OCI-LY7 (cell line): ENCODE results near the gene SMC4. TPM values are rescaled to one million over a fixed set of nuclear protein-coding genes. Genes with fewer than 3 reads are reported as not detected.

Source experiments
- BruUV-seq: library from RNA; stranded (reverse); fragments of 400-500 nt; replicated peaks from 2 replicates; lab custom pipeline; 2021; lab: Mats Ljungman, UMichigan
- CTCF ChIA-PET: fragments of 300-600 bp; sonication (Branson Sonifier 250); formaldehyde crosslinking; loops from one replicate; lab custom pipeline; 2022; ENCODE audit warnings: antibody characterized with exemption; ENCODE audit not compliant: unreplicated experiment; lab: Charles Lee
- POLR2A ChIA-PET: fragments of 300-600 bp; sonication (Branson Sonifier 250); formaldehyde crosslinking; loops from one replicate; lab custom pipeline; 2022; ENCODE audit warnings: antibody characterized with exemption; lab: Charles Lee
- DNase-seq: peaks from one replicate; pipeline ENCODE4 v3.0.0-alpha.2; 2015; ENCODE audit warnings: low spot score
- H2AFZ ChIP-seq: fragments of 200-600 bp; sonication (generic), shearing (Covaris generic); 2 replicates; pipeline ENCODE4 v1.6.1; 2014; ENCODE audit warnings: mild to moderate bottlenecking, antibody characterized with exemption, low read length, moderate library complexity
- H3K27ac ChIP-seq: fragments of 200-600 bp; sonication (generic); 2 replicates; pipeline ENCODE4 v1.5.1; 2014; ENCODE audit warnings: mixed run types, low read depth, mild to moderate bottlenecking, moderate library complexity, low read length, inconsistent platforms; ENCODE audit not compliant: poor library complexity, severe bottlenecking
- H3K36me3 ChIP-seq: fragments of 200-600 bp; sonication (generic); 2 replicates; pipeline ENCODE4 v1.6.1; 2014; ENCODE audit warnings: mild to moderate bottlenecking, antibody characterized with exemption, low read length, moderate library complexity, mixed read lengths; ENCODE audit not compliant: insufficient read depth
- H3K4me1 ChIP-seq: fragments of 200-600 bp; sonication (generic); 2 replicates; pipeline ENCODE4 v1.5.1; 2014; ENCODE audit warnings: mild to moderate bottlenecking, low read length; ENCODE audit not compliant: insufficient read depth, poor library complexity, severe bottlenecking
- H3K4me2 ChIP-seq: fragments of 200-600 bp; sonication (generic); 2 replicates; pipeline ENCODE4 v1.6.1; 2014; ENCODE audit warnings: mild to moderate bottlenecking, low read length
- H3K4me3 ChIP-seq: fragments of 200-600 bp; sonication (generic); 2 replicates; pipeline ENCODE4 v1.5.1; 2014; ENCODE audit warnings: mild to moderate bottlenecking, low read depth, low read length; ENCODE audit not compliant: poor library complexity, severe bottlenecking
- H3K79me2 ChIP-seq: fragments of 200-600 bp; sonication (generic); 2 replicates; pipeline ENCODE4 v1.6.1; 2016; ENCODE audit warnings: low read depth, mild to moderate bottlenecking, low read length, moderate library complexity, mixed read lengths; ENCODE audit not compliant: insufficient read depth
- H3K9me2 ChIP-seq: fragments of 200-600 bp; sonication (generic); 2 replicates; pipeline ENCODE4 v1.6.1; 2016; ENCODE audit warnings: mild to moderate bottlenecking, low read length, mixed read lengths; ENCODE audit not compliant: insufficient read depth
- H3K9me3 ChIP-seq: fragments of 200-600 bp; sonication (generic); 2 replicates; pipeline ENCODE4 v1.6.1; 2014; ENCODE audit warnings: mild to moderate bottlenecking, mixed run types, low read length, mixed read lengths
- H4K20me1 ChIP-seq: fragments of 200-600 bp; sonication (generic); 2 replicates; pipeline ENCODE4 v1.6.1; 2014; ENCODE audit warnings: mild to moderate bottlenecking, antibody characterized with exemption, low read length, moderate library complexity, mixed read lengths; ENCODE audit not compliant: insufficient read depth
- EZH2phosphoT487 ChIP-seq: fragments of 200-600 bp; sonication (generic); IDR thresholded peaks from 2 replicates; pipeline ENCODE4 v1.6.1; 2018; ENCODE audit warnings: low read depth, borderline replicate concordance, mild to moderate bottlenecking, mixed run types, antibody characterized with exemption, low read length, moderate library complexity, mixed read lengths
- intact Hi-C: fragments of 100-400 bp; cut with micrococcal nuclease; formaldehyde crosslinking; loops from one replicate; pipeline ENCODE4 v1.10.0; 2022; ENCODE audit not compliant: unreplicated experiment
- total RNA-seq, 2 experiments: library from RNA; depleted of rRNA in 1 of 2; stranded (reverse); fragments of >200 nt in 1 of 2; shearing (Covaris generic) in 1 of 2; gene quantifications; 2 replicates each; pipeline ENCODE4 v1.2.3, GENCODE V29; 2014 to 2022
- TF ChIP-seq, protein P1 (sequence below): fragments of 200-600 bp; sonication (generic); conservative IDR thresholded peaks from 2 replicates; pipeline ENCODE4 v1.5.1; 2014; ENCODE audit warnings: mild to moderate bottlenecking, antibody characterized with exemption, low read length, moderate library complexity, mixed read lengths

The SMC4 gene
- total RNA-seq, 2 experiments from 2014 or later: 316 to 352 TPM

DNA sequence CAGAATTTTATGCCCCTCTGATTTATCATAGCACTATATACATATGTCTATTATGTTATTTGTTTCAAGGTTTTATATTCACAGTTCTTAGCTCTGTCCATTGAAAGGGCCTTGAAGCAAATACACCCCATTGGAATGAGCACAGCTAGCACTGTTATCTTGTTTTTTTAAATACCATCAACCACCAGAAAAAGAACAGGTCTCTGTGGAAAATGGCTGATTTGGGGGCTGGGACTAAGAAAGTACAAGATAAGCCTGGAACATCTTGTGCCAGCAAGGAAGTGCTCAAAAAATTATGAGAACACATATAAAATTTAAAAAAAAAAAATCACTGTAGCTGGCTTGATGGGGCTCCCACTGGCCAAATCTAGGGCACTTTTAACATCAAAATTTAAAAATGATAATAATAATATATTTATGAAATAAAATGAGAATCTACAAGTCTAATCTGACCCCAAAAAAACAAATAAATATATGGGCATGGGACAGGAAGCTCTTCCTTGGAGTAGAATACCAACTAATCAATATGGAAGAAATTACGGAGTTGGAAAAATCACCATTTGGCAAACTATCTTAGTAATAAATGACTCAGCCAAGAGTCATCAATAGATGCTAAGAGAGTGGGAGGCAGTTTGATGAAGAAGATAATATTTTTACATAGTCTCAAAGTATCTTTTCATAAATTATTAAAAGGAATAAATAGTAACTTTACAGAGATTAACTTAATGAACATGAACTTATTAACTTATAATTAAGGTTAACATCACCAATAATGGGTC, 20.9 kb upstream of the SMC4 start:
- BruUV-seq: no TSS peak
- CTCF ChIA-PET: no interaction called here
- no peak overlapping the region for H2AFZ ChIP-seq

DNA sequence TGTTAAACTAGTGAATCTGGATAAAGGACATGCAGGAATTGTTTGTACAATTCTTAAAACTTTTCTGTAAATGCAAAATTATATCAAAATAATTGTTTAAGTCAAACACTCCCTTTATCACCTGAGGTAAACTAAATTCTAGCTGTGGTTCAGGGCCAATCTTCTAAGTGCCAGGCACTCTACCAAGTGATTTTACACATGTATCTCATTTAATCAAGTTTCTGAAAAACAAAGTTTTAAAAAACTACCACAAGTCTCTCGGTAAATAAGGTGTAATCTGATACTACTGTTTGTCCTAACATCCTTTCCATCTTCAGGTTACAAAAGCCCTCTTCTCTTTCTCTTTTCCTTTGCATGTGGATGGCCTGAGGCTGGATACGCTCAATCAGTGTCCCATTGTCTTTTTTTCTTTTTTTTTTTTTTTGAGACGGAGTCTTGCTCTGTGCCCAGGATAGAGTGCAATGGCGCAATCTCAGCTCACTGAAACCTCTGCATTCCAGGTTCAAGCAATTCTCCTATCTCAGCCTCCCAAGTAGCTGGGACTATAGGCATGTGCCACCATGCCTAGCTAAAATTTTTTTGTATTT, 19.7 kb upstream of the SMC4 start:
- BruUV-seq: no TSS peak
- ChIA-PET CTCF (no interaction called here), POLR2A (interaction anchor here (0.7 kb wide), 1 partner anchor 17 kb away, joined by 3 read pairs; no protein-coding TSS in a partner anchor)
- H3K79me2 ChIP-seq: peaks cover 13% of the 10 kb centered on the region; the same call in 1 of the 2 replicates
- no peaks in the 10 kb centered on the region for H3K4me1 ChIP-seq
- H4K20me1 ChIP-seq: no peaks in the 10 kb centered on the region
- H3K4me3 ChIP-seq: no peak overlapping the region
- TF ChIP-seq, protein P1, sequence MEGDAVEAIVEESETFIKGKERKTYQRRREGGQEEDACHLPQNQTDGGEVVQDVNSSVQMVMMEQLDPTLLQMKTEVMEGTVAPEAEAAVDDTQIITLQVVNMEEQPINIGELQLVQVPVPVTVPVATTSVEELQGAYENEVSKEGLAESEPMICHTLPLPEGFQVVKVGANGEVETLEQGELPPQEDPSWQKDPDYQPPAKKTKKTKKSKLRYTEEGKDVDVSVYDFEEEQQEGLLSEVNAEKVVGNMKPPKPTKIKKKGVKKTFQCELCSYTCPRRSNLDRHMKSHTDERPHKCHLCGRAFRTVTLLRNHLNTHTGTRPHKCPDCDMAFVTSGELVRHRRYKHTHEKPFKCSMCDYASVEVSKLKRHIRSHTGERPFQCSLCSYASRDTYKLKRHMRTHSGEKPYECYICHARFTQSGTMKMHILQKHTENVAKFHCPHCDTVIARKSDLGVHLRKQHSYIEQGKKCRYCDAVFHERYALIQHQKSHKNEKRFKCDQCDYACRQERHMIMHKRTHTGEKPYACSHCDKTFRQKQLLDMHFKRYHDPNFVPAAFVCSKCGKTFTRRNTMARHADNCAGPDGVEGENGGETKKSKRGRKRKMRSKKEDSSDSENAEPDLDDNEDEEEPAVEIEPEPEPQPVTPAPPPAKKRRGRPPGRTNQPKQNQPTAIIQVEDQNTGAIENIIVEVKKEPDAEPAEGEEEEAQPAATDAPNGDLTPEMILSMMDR: no peak
- TF ChIP-seq EZH2phosphoT487: no peak
- no peak overlapping the region for H3K27ac ChIP-seq
- no peak overlapping the region for H2AFZ ChIP-seq
- no peaks in the 10 kb centered on the region for H3K9me2 ChIP-seq
- H3K4me2 ChIP-seq: no peak overlapping the region
- intact Hi-C loops: no loop called here
- peaks cover 44% of the 10 kb centered on the region for H3K36me3 ChIP-seq
- no peak for DNase-seq
- H3K9me3 ChIP-seq: no peaks in the 10 kb centered on the region

More for the DNA sequence above, 20.9 kb upstream of the SMC4 start:
- Histone ChIP-seq H3K36me3 (peaks cover 54% of the 10 kb centered on the region), H3K79me2 (peaks cover 7% of the 10 kb centered on the region; the same call in 1 of the 2 replicates), H3K4me2 (no peak overlapping the region), H3K4me1 (no peaks in the 10 kb centered on the region), H3K27ac (no peak overlapping the region), H3K9me2 (no peaks in the 10 kb centered on the region), H4K20me1 (no peaks in the 10 kb centered on the region), H3K4me3 (no peak overlapping the region), H3K9me3 (no peaks in the 10 kb centered on the region)
- TF ChIP-seq EZH2phosphoT487: no peak
- TF ChIP-seq, protein P1: no peak
- POLR2A ChIA-PET: interaction anchor here (0.7 to 1.2 kb wide), 5 partner anchors 14 to 37 kb away, joined by 3 read pairs; no protein-coding TSS in a partner anchor
- intact Hi-C loops: no loop called here
- DNase-seq: no peak
